ENCODE data around the gene SLC9A8. TPM values are rescaled to one million over a fixed set of nuclear protein-coding genes. Genes with fewer than 3 reads are reported as not detected.

SLC9A8 gene
- total and polyA plus RNA-seq, 12 donors: 3.3 to 8.7 (median 6.9) TPM

DNA sequence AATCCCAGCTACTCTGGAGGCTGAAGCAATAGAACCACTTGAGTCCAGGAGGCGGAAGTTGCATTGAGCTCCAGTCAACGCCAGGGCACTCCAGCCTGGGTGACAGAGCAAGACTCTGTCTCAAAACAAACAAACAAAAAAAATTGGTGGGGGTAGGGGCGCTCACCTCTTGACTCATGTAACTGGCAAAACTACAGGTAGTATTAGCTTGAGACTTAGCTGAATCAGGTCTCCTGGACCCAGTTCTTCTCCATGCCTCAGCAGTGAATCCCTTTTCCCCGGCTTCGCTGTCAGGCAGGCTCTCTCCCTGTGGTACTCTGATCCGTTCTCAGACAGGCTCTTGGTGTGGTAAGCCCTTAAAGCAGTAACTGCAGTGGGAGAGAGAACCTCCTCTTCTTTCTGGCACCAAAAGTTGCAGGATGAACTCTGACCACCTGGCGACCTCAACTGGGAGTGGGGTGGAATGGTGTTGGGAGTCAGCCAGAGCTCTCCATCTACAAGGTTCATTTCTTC is 12.9 kb downstream of the SLC9A8 start:
- intact Hi-C loops (cut with DNase I): no loop called here
- DNase-seq (no peak), ATAC-seq (peak in 1 of 8 donors; percentile 53)
- WGBS, 2 donors: 90 to 91% methylated on average over 7 of the region's 7 CpGs
- Histone ChIP-seq H3K4me3 (no peak overlapping the region), H3K4me1 (peaks cover 0 to 18% (median 10%) of the 10 kb centered on the region in 9 donors), H3K27me3 (no peaks in the 10 kb centered on the region), H3K9me3 (no peaks in the 10 kb centered on the region), H3K36me3 (peaks cover 0 to 86% (median 15%) of the 10 kb centered on the region in 9 donors), H3K27ac (no peak overlapping the region)
- TF ChIP-seq, protein P1, sequence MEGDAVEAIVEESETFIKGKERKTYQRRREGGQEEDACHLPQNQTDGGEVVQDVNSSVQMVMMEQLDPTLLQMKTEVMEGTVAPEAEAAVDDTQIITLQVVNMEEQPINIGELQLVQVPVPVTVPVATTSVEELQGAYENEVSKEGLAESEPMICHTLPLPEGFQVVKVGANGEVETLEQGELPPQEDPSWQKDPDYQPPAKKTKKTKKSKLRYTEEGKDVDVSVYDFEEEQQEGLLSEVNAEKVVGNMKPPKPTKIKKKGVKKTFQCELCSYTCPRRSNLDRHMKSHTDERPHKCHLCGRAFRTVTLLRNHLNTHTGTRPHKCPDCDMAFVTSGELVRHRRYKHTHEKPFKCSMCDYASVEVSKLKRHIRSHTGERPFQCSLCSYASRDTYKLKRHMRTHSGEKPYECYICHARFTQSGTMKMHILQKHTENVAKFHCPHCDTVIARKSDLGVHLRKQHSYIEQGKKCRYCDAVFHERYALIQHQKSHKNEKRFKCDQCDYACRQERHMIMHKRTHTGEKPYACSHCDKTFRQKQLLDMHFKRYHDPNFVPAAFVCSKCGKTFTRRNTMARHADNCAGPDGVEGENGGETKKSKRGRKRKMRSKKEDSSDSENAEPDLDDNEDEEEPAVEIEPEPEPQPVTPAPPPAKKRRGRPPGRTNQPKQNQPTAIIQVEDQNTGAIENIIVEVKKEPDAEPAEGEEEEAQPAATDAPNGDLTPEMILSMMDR (IDR thresholded peaks at IDR 0.05): no peak

DNA sequence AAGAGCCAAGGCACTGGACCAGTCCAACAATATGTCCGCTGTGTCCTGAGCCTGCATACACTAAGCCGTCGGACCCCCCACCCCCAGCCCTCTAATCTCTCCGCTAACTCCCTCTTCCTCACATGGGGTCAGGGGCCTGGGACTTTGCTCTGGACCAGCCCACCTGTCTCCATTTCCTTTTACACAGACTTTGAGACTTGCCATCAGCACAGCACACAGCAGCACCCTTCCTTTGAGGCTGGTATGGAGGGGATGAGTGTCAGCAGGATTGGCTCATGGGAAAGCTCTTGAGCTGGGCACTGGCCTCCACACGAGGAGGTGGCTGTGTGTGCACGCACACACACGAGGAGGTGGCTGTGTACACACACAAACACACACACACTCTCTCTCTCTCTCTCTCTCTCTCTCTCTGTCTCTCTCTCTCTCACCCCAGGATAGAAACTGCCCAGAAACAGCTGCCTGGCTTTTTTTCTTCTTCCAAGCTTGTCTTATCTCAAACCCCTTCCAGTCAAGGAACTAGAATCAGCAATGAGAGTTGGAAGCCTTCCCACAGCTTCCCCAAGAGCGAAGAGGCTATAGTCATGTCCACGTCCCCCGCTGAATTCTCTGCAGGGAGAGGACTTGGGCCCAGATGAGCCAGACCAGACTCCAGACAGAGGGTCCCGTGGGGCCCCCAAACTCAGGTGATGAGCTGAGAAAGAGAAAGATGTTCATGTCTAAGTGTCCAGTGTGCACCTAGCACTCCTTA is 18.6 kb downstream of the SLC9A8 start:
- peak in 1 of 8 donors; percentile 38 for ATAC-seq
- 71 to 74% methylated on average over 11 of the region's 11 CpGs for WGBS, 2 donors

GRCh38 chr20:49831770-49832631 is 19.4 kb downstream of the SLC9A8 start:
- WGBS, 2 donors: 79 to 83% methylated on average over 12 of the region's 12 CpGs
- Histone ChIP-seq H3K27me3 (no peaks in the 10 kb centered on the region), H3K4me3 (no peak overlapping the region), H3K27ac (peak overlapping the region in 3 of 10 donors; percentile 3 to 68 (median 29)), H3K4me1 (peaks cover 0 to 19% (median 0%) of the 10 kb centered on the region in 9 donors), H3K9me3 (no peaks in the 10 kb centered on the region), H3K36me3 (peaks cover 0 to 88% (median 6%) of the 10 kb centered on the region in 9 donors)
- intact Hi-C loops (cut with DNase I): loop anchor here in 1 of 10 donors (5.0 kb wide), 1 partner anchor 1200 kb away; no protein-coding TSS in a partner anchor
- no peak for DNase-seq
- ATAC-seq: peak in 2 of 8 donors; percentile 14 to 35
- TF ChIP-seq, protein P1 (IDR thresholded peaks at IDR 0.05): no peak

More for the DNA sequence above, 18.6 kb downstream of the SLC9A8 start:
- Histone ChIP-seq H3K36me3 (peaks cover 0 to 92% (median 10%) of the 10 kb centered on the region in 9 donors), H3K9me3 (no peaks in the 10 kb centered on the region), H3K4me3 (no peak overlapping the region), H3K27me3 (no peaks in the 10 kb centered on the region), H3K4me1 (peaks cover 0 to 19% (median 0%) of the 10 kb centered on the region in 9 donors), H3K27ac (peak overlapping the region in 1 of 10 donors; percentile 68)
- intact Hi-C loops (cut with DNase I): loop anchor here in 1 of 10 donors (5.0 kb wide), 1 partner anchor 1199 kb away; no protein-coding TSS in a partner anchor
- TF ChIP-seq, protein P1 (IDR thresholded peaks at IDR 0.05): no peak
- DNase-seq: no peak

Measured in heart right ventricle (tissue), 16 donors.